Hypothalamus (tissue), 51 donors: ENCODE data around the gene SH2B2.

ENCODE experiments used
- DNase-seq, 51 donors: peaks; one replicate each; lab custom pipeline; 2025; lab: John Stamatoyannopoulos, UW

SH2B2 gene

DNA sequence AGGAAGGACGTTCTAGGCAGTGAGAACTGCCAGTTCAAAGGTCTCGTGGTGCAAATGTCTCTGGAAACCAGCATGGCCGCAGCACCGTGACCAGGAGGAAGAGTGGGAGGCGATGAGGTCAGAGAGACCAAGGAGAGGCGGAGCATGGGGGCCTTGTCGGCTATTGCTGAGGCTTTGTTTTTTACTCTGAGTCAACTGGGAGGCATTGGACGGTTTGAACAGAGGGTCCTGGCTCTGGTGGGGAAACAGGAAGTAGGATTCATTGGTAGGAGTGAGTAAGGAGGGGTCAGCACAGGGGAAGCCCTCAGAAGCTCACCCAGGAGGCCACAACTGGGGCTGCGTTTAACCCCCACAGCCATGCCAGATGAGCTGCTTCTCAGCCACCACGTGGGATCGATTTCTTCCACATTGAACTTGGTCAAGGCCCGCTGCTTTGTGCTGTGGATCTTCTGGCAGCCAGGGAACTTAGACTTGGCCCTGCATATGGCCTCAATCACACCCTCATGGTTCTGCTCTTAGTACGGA, 22.2 kb upstream of the SH2B2 start:
- no peak for DNase-seq

DNA sequence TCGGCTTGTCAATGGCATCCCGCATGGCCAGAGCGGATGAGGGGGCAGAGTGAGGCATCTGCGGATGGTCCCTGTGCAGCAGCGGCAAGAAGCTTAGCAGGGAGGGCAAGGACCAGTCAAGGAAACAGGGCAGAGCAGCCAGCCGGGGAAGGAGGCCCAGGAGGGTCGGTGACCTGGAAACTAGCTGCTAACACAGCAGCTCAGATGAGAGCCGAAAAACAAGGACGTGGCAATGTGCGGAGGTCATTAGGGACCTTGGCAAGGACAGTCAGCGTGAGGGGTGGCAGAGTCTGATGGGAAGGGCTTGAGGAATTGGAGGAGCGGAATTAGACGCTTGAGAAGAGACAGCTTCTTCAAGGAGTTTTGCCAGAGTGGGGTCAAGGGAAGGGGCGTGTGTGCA, 20.1 kb upstream of the SH2B2 start:
- DNase-seq, result no peak

DNA sequence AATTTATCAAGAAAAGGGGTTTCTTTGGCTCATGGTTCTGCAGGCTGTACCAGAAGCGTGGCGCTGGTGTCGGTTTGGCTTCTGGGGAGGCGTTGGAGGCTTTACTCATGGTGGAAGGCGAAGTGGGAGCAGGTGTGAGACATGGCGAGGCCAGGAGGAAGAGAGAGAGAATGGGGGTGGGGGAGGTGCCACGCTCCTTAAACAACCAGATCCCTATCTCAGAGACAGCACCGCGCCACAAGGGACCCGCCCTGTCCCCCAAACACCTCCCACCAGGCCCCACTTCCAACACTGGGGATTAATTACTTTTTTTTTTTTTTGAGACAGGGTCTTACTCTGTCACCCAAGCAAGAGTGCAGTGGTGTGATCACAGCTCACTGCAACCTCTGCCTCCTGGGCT, 18.0 kb upstream of the SH2B2 start:
- peak in 1 of 51 donors; percentile 33 for DNase-seq

DNA sequence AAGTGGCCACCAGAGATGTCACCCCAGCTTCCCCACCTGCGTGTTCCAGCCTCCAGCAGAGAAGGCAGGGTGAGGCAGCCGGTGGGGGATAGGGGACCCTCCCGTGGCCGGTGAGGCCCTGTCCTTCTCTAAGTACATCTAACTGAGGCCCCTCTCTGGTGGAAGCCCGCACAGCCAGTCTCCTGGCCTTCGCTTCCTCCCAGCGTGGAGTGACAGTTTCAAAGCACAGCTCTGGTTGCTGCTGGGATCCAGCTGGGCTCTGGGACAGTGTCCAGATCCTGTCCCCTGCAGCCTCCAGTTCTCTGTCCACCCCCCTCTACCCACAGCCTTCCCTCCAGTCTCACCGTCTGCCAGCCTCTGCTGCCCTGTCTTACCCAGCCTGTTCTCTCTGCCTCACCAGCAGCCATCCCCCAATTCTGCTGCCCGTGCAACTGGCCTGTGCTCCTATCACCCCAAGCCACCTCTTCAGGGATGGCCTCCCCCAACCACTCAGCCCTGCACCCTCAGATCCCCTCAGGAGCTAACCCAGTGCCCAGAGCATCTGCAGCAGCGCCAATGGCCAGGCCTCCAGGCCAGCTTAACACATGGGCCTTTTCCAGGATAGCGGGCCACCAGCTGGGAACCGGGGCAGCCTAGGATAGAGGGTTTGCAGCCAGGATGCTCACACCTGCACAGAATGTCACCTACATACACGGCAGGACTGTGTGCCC, 16.3 kb upstream of the SH2B2 start:
- peak in 23 of 51 donors; percentile 6 to 53 (median 25) for DNase-seq

DNA sequence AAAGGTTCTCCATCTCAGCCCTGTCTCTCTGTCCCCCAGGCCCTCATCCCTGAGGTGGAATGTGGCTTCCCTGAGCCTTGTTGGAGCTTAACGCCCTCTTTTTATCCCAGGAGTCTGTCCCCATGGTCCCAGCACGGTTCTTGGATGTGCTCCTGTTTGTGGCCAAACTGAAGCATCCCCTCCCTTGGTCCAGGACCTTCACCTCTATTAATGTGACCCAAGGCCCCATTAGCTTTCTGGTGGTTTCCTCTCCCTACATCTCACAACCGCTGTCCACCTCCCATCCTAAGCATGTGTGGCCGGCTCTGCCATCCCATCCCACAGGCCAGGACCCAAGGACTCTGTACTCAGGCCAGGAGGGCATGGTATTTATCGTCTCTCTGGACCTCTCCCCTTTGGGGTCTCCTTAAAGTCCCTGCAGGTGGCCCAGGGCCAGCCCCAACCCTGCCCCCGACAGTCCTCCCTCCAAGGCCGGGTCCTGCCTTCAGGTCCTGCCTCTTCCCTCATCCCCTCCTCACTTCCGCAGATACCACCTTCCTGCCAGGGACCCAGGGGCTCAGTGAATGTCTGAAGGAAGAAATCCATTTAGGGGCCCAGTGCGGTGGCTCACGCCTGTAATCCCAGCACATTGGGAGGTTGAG, 15.4 kb upstream of the SH2B2 start:
- no peak for DNase-seq

DNA sequence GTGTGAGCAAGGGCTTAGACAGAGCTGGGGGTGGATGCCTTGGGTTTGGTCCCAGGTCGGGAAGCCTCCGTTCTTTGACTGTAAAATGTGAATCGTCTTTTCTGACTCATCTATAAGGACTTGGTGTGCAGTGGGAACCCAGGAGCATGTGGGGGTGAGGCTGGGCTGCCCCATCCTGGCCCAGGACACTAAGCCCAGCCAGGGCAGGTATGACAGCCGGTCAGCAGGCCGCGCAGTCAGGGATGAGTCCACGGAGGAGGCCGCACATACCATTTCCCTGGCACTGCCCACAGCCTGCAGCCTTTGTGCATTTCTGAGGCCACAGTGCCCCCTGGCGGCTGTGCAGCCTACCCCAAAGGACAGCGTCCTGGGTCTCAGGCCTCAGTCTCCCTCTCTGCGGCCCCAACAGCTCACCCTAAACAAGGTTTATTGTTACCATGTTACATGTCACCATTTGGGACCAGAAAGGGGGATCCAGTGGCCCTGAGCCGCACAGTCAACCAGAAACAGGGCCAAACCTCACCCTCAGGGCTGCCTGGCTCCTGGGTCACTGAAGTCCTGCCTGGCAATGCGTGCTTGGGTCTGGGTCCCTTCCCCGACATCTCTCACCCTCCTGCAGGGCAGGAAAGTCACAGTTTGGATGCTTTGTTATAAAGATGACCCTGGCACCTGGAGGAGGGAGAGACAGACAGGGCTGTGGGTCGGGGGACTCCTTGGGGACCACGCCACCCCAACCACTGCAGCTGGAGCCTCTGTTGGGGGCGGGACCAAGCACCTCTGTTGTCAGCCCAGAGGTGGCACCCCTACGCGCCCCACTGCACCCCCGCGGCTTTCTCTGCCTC, 14.4 kb upstream of the SH2B2 start:
- peak in 48 of 51 donors; percentile 10 to 85 (median 58) for DNase-seq

DNA sequence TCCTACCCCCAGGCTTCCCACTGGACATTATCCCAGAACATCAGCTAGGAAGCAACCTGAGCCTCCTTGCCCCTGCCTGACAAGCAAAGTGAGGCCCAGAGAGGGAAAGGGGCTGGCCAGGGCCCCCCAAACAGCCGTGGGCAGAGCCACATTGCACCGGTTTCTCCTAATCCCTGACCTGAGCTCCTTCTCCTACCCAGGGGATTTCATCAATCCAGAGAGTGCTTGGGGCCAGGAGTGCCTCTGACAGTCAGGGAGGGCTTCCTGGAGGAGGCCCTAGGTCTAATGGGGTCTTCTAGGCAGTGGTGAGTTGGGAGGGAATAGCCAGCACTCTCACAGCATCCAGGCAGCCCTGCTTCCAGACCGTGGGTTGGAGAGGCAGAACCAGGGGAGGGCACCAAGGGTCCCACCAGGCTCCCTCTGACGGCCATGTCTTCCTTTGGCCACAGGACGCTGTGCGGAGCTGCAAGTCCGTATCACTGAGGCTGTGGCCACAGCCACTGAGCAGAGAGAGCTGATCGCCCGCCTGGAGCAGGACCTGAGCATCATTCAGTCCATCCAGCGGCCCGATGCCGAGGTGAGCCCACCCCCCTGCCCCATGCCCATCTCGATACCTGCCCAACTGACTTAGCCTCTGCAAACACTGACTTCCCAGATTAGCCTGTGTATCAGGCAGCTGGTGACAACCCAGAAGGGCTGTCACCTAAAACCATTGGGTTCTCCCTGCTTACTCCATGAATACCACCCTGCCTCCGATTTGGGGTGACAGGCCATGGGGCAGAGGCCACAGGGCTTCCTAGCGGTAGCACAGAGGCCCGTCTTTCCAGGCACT, 13.5 kb upstream of the SH2B2 start:
- DNase-seq, result no peak

DNA sequence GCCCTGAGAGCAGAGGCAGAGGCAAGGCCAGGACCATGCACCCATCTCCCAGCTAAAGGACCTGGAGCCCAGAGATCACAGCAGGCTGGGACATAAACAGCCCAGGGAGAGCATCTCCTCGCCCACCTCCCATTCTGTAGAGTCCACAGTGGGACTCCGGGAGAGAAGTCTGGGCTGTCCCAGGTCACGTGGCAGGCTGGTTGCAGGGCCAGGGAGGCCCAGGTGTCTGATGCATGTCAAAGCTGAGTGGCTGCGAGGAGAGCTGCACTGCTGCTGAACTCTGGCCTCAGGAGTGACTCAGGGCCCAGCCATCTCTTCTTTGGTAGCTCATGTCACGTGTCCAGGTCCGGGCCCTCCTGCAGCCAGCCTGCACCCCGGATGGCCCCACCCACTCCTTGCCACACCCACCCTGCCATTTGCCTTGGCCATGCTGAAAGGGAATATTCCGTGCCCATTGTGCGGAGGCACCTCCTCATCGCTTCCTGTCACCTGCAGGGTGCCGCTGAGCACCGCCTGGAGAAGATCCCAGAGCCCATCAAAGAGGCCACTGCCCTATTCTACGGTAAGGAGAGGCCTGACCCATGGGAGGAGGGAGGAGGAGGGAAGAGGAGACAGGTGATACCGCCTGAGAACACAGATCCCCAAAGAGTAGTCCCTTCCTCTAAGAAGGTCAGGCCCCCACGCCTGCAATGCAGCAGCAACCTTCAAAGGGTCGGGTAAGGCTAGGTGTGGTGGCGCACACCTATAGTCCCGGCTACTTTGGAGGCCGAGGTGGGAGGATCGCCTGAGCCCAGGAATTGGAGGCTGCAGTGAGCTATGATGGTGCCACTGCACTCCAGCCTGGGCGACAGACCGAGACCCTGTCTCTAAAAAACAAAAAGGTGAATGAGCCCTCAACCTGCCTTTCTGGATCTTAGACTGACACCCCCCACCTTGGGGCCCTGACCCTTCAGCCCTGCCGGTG, 12.6 kb upstream of the SH2B2 start:
- DNase-seq, result no peak

DNA sequence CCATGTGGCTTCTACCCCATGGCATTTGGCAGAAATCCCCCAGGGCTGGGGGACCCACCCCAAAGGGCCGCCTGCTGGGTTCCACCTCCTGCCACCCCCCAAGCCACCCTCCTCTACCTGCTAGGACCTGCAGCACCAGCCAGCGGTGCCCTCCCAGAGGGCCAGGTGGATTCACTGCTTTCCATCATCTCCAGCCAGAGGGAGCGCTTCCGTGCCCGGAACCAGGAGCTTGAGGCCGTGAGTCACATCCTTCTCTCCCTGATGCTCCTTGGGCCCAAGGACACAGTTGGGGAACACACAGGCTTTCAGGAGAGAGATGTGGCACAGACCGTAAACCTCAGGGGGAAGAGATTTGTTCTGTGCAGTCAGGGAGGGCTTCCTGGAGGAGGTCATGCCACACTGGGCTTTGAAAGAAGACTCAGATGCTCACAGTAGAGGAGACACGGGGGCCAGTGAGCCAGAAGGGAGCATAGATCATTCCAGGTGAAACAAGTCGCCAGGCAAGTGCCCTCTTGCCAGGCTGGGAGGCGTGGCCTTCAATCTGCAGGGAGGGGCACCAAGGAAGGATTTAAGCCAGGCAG, 11.5 kb upstream of the SH2B2 start:
- no peak for DNase-seq

DNA sequence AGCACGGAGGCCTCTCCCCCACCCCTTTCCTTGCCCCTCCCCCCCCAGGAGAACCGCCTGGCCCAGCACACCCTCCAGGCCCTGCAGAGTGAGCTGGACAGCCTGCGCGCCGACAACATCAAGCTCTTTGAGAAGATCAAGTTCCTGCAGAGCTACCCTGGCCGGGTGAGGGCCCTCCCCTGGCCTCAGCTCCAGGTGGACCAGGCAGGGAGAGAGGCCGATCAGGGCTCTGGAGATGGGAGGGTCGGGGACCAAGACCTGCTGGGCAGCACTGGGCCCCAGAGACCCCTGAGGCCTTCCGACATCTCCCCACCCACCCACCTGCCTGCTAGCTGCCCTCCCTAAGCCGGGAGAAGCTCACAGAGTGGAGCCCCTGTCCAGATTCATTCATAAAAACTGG, 8.8 kb upstream of the SH2B2 start:
- DNase-seq, result no peak

DNA sequence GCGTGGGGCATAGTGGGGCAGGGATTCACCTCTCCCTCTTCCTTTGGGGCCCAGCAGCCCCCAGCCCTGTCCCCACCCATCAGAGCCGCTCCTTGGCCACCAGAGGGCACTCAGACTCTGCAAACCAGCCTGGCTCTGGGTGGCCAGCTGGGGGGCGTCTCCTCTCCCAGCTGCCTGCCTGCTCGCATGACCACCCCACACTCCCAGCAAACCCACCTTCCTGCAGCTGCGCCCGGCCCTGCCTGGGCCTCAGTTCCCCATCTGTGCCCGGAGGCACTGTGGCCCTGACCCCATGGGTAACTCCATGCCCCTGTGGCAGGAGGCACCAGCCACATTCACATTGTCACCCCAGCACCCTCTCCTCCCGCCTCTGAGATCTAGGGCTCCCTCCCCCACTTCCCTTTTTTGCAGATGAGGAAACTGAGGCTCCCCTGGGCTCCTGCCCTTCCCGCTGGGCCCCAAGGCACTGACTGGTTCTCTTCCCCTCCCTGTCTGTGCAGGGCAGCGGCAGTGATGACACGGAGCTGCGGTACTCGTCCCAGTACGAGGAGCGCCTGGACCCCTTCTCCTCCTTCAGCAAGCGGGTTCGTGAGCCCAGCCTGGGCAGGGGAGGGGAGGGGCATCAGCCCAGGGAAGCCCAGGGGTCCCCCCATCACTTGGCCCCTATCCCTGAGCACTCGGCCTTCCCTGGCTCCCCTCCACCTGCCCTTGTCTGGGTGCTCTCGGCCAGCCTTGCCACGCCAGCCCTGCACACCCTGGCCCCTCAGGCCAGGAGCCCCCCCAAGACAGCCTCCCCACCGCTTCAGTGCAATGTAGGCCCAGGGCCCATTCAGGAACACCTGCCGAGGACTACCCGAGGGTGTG, 6.9 kb upstream of the SH2B2 start:
- peak in 36 of 51 donors; percentile 4 to 69 (median 36) for DNase-seq

DNA sequence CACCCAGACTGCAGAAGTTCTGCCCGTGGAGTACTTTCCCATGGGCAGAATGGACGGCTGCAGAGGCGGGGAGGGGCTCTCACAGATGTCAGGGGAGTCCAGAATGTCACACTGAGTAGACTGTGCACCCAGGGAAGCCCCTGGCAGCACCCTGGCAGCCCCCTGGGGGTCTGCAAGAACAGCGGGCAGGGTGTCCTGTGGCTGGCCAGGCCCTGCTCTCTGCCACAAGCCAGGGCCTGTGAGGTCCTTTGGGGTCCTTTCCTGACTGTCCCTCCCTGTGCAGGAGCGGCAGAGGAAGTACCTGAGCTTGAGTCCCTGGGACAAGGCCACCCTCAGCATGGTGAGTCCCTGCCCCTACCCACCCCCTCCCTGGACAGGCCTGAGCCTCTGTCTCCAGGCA, 6.1 kb upstream of the SH2B2 start:
- no peak for DNase-seq

DNA sequence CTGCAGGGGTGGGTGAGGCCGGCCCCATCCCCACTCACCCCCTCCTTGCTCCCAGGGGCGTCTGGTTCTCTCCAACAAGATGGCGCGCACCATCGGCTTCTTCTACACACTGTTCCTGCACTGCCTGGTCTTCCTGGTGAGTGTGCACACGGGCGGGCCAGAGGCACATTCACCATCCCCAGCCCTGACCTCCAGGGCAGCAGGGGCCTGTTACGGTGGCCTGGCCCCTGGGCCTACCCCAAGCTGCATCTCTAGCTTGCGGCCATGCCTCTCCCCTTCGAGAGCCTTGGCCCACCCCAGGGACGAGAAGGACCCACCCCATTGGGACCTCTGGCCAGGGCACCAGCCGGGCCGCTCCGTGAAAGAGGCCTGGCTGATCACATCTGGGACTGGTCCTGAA, 4.9 kb upstream of the SH2B2 start:
- DNase-seq, result no peak

DNA sequence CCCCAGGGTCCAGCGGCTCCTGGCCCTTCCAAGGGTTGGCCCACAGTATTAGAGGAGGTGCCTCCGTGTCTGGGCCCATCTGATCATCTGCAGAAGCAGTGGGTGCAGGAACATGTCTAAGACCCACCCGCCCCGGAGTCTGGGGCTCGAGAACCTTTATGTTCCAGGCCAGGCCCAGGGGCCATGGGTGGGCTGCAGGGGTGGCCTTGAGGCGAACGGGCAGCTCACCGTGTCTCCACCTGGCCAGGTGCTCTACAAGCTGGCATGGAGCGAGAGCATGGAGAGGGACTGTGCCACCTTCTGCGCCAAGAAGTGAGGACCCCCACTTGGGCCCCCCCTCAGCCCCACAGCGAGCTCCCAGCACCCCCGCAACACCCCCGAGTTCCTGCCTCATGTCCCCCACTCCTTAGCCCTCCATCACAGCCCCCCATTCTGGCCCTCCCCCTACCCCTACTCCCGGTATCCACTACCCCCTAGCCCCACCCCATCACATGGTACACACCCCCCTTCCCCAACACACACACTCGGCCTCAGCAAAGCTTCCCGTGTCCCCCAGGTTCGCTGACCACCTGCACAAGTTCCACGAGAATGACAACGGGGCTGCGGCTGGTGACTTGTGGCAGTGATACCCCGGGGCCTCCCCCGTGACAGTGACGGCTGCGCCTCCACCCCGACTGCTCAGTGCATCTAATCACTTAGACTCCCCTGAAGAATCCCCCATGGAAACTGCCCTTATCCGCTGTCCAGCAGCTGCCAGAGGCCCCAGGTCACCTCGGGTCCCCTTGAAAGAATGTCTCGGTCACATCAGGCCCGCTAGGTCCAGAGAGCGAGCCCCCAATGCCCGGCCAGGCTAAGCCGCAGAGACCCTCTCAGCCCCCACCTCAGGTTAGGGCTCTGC, 4.0 kb upstream of the SH2B2 start:
- no peak for DNase-seq

DNA sequence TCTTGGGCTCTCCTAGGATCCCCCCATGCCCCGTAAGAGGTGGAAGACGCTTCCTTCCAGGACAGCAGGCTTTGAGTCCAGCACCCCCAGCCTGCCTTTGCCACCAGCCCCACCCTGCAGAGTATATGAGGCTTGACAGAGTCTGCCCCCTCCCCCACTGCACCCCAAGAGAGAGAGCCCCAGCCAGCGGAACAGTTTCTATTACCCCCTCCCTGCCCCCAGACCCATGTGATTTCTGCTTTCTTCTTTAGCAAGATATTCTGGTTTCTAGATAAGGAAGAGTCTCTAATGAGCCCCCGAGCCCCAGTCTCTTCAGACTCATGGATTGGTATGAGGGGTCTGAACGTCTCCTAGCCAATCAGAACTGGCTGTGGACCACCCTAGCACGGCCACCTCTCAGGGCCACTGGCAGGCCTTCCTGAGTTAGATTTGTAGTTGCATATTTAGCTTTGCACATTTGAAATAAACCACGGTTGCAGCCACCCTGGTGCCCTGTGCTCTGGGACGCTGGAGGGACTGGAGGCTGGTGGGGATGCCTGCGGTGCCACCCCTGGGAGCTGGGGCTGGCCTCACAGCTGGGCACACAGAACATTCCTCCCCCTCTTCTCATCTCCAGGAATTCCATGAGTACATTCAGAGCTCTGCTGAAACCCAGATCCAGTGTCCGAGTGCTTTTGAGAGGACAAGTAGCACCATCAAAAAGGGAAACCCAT, 3.0 kb upstream of the SH2B2 start:
- DNase-seq, result no peak

DNA sequence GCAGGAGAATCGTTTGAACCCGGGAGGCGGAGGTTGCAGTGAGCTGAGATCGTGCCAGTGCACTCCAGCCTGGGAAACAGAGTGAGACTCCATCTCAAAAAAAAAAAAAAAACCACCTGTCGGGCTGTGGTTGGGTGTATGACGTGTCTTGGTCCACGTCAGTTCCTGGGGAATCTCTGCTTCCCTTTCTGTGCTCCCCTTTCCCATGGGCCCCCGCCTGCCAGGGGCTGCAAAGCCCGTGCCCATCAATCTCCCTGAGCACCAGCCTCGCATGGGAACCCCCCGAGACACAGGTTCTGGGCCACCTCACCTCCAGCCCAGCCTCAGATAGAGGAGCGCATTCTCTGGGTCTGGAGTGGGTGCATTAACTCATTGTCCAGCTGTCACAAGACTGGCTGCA, 2.3 kb upstream of the SH2B2 start:
- DNase-seq, result no peak
